Superior temporal gyrus (tissue), 1 donor: ENCODE measurements around the gene RAB42.
"Not testable (repeated sequence)": the region's sequence is repeated elsewhere in the genome, so short reads cannot be mapped to it uniquely, and the experiment has no call there.

Experiments
- DNase-seq: peaks from one replicate; pipeline ENCODE4 v3.0.0-alpha.2; 2016; ENCODE audit errors: extremely low spot score

The RAB42 gene, protein sequence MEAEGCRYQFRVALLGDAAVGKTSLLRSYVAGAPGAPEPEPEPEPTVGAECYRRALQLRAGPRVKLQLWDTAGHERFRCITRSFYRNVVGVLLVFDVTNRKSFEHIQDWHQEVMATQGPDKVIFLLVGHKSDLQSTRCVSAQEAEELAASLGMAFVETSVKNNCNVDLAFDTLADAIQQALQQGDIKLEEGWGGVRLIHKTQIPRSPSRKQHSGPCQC

DNA sequence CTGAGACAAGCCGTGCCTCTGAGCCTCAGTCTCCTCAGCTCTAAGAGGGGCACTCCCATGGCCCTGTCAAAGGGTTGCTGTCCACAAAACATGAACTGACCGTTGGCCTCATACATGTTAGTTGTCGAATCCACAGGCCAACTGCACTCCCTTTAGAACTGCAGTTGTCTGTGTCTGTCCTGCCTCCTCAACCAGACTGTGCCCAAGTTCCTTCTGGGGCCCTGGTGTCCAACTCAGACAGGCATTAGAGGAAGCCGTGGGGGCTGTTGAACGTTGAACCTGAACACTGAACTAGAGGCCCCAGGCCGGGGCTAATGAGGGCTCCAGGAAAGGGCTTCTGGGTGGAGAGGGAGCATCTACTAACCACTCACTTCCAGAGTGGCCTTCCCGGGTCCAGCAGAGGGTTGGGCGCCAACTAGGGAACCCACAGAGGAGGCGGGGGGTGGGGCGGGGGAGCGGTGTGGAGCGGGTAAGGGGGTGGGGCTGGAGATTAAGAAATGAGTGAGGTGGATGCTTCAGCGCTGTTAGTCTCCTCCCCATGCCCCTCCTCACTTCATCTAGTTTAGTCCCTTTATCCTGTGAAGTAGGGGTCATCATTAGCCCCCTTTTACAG, at the start of gene RAB42:
Gene RAB42 (plus strand): TSS at position 558 of the 613 bp plus-strand sequence. CDS start 247 bp downstream, outside the sequence.
- no peak for DNase-seq

DNA sequence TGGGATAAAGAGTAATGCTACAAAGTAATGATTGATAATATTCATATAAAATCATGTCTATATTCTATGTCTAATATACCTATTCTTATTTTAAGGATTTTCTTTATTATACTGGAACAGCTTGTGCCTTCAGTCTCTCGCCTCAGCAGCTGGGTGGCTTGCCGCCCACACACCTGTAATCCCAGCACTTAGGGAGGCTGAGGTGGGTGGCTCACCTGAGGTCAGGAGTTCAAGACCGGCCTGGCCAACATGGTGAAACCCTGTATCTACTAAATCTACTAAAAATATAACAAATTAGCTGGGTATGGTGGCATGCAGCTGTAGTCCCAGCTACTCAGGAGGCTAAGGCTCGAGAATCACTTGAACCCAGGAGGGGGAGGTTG, 46.8 kb upstream of the RAB42 start:
- DNase-seq = no peak

DNA sequence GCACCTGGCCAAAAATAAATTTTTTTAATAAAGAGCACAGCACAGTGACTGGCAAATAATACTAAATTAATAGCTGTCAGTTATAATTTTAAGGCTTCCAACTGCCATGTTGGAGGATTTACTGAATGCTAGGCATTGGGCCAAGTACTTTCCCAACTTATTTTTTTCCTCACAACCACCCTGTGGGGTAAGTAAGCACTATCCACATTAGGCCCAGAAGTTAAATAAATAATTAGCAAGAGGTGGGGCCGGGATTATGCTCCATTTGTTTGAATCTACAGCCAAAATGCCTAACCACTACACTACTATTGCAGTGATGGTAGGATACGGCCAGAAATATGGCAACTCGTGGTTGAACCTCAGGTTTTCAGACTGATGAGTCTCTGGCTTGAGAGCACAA, 43.7 kb upstream of the RAB42 start:
- no peak for DNase-seq

DNA sequence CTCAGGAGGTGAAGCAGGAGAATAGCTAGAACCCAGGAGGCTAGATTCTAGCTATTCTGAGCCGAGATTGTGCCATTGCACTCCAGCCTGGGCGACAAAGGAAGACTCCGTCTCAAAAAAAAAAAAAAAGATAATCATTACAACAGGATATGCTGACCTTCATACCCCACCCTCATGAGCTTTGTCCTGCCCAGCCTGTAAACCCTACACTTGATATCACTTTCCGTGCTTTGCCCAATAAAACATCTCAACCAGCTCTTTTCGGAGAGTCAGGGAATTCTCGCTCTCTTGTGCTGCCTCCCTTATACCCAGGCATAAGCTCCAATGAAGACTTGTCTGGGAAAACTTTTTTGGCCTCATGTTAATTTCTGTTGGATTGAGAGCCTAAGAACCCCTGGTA, 40.7 kb upstream of the RAB42 start:
- no peak for DNase-seq

DNA sequence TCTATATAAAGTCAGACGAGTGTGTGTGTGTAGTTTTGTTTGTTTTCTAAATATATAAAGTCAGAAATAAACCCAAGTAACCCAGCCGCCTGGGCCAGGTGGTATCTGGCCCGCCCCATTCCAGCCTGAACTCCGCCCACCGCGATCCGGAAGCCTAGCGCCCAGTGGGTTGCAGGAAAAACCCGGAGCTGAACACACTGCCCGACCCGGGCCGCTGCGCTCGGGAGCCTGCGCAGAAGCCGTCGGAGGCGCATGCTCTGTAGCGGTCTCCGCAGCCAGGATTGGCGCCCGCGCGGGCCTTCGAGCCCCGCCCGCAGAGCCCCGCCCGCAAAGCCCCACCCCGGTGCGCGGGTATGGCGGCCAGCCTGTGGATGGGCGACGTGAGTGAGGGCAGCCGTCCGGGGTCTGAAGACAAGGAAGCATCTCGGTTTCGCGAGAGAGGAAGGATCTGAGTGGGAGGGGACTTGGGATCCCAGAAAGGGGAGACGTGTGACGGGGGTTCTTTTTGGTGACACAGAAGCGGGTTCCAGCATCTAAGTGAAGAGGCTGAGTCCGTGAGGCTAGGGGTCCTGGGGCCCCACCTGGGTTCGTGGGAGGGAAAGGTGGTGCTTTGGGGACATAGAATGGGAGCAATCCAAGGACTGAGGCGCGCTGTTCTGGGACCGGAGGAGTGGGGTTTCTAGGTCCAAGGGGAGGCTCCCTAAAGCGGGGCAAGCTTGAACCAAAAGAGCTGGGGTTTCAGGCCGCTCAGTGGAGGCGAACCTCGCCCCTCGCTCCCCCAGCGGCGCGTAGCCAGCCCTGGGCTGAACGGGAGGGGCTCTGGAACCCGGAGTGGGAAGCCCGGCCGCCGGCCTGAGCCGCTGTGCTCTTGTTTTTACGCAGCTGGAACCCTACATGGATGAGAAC, 39.1 kb upstream of the RAB42 start, which contains the start of gene TRNAU1AP:
Gene TRNAU1AP (plus strand): TSS at position 328 of the 906 bp plus-strand sequence. CDS start 26 bp downstream, at position 354.
- peak; percentile 97 for DNase-seq

DNA sequence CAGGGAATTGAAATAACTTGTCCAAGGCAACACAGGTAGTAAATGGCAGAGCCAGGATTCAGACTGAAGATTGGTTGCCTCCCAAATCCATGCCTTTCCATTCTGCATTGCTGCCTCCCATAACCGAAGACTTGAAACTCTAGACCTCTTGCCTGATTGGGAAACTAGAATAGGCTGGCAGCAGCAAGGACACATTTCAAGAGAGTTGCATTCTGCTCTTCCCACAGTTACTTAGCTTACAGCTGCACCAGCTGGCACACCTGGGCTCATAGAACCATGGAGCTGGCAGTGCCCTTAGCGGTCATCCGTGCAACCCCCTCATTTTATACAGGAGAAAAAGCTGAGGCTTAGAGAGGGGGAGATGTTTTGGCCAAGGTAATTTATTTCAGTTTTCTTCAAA, 31.2 kb upstream of the RAB42 start:
- no peak for DNase-seq

DNA sequence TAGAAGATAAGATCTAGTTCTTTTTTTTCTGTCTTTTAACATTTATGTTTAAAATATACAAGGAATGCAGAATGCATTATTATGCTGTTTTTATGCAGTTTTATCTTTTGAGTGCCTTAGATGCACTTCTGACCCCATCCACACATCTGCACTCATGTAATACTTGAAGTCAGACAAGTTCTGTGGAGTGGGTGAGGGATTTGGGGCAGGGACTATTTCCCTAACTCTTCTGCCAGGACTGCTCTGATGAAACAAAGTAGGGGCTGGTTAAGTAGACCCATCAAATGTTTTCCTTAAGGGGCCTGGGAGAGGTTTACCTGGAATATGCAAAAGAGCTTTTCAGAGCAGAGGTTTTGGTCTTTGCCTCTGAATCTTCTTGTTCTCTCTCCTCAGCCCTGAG, 27.8 kb upstream of the RAB42 start:
- no peak for DNase-seq

DNA sequence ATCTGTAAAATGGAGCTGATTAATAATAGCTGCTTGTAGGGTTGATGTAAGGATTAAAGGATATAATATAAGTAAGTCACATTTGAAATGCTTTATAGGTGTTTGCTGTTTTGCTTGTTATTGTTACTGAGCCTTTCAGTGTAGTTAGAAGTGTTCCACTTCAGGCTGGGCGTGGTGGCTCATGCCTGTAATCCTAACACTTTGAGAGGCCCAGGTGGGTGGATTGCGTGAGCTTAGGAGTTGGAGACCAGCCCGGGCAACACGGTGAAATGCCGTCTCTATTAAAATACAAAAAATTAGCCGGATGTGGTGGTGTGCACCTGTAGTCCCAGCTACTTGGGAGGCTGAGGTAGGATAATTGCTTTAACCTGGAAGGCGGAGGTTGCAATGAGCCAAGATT, 27.0 kb upstream of the RAB42 start:
- DNase-seq = no peak

DNA sequence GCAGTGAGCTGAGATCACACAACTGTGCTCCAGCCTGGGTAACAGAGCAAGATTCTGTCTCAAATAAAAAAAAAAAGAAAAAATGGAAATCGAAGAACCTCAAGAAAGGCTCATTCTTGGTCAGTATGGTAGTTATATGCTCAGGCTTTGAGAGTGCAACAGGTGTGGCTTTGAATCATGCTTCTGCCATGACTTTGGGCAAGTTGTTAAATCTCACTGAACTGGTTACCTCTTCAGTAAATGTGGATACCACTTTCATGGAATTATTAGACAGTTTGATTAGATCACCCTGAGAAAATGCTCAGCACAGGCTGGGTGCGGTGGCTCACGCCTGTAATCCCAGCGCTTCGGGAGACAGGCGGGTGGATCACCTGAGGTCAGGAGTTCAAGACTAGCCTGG, 26.3 kb upstream of the RAB42 start:
- DNase-seq = no peak

DNA sequence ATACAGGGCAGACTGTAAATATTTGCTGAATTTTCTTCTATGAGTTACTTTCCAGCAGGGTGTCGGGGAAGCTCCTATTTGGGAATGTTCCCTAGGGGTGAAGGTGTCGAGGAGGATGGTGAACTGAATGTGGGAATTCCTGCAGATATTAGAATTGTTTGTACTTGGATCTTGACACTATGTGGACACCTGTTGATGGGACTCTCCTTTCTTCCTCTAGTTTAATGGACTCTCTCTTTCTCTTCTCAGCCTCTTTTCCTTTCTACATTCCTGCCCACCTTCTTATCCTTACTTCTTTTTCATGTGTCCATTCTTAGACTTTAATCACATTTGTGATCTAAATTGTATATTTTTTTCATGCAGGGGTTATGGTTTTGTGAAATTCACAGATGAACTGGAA, 25.1 kb upstream of the RAB42 start:
- no peak for DNase-seq

DNA sequence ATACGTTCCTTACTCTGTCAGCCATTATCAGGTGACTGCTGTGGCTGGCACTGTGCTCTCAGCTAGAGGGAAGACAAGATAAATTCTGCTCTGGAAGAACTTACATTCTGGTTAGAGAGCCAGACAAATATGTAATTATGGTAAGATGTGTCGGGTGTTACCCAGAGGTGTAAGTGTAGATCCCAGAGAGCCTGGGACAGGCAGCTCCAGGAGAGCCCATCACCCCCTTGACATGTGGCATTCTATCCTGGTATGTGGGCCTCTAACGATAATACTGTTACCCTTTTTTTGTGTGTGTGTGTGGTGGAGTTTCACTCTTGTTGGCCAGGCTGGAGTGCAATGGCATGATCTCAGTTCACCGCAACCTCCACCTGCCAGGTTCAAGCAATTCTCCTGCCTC, 20.2 kb upstream of the RAB42 start:
- DNase-seq = no peak

DNA sequence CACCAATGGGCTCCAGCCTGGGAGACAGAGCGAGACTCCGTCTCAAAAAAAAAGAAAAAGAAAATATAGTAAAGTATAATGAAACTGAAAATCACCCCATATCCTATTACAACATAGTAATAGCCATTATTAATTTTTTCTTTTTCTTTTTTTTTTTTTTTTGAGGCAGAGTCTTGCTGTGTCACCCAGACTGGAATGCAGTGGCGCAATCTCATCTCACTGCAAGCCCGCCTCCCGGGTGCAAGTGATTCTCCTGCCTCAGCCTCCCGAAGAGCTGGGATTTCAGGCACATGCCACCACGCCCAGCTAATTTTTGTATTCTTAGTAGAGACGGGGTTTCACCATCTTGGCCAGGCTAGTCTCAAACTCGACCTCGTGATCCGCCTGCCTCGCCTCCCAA, 19.2 kb upstream of the RAB42 start:
- not testable (repeated sequence) for DNase-seq

DNA sequence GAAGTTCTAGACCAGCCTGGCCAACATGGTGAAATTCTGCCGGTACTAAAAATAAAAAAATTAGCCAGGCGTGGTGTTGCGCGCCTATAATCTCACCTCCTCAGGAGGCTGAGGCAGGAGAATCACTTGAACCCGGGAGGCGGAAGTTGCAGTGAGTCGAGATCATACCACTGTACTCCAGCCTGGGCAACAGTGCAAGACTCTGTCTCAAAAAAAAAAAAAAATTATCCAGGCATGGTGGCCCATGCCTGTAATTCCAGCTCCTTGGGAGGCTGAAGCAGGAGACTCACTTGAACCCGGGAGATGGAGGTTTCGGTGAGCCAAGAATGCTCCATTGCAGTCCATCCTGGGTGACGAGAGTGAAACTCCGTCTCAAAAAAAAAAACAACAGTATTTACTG, 18.5 kb upstream of the RAB42 start:
- DNase-seq = no peak

DNA sequence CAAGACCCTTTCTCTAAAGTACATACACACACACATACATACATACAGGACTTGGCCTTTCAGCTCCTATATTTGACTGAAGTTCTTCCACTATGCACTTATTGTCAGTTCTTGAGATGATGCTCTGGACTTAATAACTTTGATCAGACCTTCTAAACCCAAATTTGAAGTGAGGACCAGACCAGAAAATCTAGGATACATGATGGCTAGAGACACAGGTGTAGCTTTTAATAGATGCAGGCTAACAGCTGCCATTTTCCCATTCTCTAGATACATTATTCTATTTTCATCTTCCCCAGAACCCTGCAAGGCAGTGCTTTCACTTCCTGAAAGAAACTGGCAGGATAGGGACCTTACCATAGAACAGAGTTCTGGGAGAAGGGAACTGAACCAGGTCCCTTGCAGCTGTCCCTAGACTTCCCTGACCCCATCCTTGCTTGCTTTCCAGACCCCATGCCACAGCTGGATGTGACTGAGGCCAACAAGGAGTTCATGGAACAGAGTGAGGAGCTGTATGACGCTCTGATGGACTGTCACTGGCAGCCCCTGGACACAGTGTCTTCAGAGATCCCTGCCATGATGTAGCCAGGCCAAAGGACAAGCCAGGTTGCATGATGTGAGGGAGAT, 14.9 kb upstream of the RAB42 start:
- DNase-seq = no peak

DNA sequence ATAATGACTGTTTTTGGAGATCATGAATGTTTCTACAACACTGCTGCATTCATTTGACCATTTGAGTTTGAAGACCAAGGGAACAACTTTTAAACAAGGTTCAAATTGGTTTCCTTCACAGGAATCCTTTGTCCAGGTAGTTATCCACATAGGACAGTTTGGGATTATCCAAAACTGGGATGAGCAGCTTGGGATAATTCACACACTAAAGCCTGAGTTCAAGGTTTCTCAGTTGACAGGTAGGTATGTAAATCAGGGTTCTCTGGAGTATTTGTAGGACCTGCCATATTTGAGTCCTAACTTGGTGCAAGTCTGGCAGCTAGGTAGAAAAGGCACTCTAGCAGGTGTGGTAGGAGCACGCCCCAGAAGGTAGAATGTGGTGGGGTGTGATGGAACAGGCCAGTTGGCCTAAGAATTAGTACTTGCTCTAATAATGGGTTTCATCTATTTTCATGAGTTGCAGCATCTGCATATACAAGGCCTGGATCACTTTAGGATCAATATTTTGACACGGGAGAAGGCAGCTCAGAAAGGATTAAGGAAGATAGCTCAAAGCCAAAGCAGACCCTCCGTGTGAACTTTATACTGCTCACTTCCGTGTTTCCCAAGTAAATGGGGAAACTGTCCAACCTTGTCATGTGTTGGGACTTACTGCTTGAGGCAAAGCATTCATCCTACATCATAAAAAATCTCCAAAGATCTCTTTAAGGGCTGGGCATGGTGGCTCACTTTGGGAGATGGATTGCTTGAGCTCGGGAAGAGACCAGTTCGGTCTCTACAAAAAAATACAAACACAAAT, 14.1 kb upstream of the RAB42 start:
- DNase-seq = no peak

DNA sequence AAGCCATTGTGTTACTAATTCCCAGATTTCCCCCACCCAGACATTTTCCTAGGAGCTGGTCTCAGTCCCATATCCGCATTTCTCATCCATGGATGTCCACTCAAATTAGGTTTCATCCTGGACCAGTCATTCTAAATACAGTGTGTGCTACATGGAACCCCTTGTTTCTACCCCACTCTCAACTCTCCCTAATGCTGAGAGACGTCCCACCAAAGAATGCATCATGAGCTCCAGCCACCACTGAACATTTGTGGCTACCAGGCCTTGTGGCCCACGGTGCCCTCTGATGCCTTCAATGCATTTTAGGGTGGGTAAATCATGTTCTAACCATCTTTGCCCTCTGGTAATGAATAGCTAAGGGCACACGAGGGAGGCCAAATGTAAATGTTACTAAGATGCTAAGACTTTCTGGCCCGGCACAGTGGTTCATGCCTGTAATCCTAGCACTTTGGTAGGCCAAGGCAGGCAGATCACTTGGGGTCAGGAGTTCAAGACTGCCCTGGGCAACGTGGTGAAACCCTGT, 13.3 kb upstream of the RAB42 start:
- DNase-seq = no peak

DNA sequence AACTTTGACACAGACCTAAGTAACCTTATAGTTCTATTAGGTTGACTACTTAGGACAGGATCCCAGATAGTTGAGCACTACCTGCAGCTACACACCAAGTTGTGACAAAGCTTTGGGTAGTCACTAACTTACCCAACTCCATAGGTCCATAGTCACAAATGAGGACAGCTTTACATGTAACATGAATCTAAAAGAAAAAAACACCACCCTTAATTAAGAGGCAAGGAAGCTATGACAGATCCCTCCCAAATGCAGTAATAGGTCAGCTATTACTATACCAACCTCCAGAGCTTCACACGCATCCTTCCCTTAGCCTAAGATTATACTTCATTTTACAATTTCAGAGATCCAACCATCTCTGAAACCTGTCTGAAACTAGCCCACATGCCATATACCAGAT, 12.7 kb upstream of the RAB42 start:
- no peak for DNase-seq

DNA sequence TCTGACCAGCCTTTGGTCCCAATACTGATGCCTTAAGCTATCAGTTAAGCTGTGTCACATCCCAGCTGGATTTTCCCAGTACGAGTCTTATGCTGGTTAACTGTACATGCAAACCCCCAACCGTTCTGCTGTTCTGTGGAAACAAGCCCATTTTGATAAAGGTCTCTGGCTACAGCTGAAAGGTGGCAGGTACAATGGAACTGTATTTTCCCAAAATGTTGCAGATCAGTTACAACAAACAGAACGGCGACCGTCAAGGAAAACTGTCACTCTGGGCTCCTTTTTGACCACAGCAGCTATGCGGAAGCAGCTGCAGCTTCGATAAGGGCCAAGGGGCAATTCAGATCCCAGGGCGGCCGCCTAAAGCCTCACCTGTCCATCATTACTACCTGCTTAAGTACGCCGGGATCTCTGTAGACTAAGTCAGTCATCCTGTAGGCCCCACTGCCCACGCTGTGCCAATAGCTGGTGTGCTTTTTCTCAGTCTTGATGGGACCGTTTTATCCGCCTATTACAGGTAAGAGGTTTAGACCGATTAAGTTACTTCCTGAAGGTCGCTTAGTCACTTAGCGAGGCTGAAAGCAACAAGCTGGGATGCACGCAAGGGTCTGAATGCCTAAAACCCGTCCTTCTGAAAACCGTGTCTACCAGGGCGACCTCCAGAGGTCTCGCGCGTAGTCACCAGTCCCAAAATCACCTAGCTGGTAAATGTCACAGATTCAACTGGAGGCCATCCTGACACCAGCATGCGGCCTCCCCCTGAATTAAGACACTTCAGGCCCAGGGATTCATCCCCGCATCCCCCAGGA, 11.1 kb upstream of the RAB42 start:
- peak; percentile 45 for DNase-seq

DNA sequence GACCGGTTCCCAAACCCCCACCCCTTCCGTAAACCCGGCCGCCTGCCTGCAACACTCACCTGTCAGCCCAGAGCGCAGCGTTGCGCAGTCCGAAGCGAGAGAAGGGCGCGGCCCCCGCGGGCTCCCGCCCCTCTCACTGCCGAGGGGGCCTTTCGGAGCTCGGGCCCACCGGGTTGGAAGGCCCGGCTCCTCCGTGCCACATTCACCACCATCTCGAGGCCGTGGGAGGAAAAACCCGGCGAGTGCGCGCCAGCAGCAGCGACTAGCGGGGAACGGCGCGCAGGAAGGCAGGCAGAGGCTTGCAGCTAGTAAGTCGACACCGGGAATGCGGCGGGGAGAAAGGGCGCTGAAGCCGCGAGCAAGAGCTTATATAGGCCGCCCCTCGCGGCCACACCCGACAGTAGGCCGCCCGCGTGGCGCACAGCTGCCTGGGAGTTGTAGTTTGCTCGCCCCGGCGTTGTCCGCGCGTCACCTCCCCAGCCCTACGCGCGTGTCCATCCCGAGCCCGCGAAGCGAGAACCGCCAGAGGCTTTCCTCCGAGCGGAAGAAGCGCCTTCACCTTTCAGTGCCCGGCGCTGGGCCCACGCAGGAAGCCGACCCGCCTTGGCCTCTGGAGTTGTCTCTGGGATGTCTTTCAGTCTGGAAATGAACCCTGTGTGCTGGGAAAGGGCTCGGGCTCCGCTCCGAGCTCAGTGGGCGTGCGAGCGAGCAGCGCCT, 10.4 kb upstream of the RAB42 start:
- DNase-seq = peak; percentile 97

DNA sequence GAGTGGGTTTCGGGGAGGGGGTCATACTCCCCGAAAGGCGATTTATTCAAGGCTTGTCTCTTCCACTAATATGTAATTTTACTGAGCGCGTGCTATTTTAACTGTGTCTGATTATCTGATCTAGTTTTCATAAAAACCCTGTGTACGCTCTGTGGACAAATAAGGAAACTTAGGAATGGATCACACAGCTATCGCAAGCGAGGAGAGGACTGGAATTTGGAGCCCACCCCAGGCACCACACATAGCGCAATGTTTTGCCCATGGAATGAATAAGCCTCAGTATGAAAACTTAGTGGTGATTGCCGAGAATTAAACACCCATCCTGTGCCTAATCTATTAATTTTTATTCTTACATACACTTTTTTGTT, 9.8 kb upstream of the RAB42 start:
- DNase-seq = no peak
